ENCODE results near the gene SGCD. TPM values are rescaled to one million over a fixed set of nuclear protein-coding genes. Genes with fewer than 3 reads are reported as not detected.

The SGCD gene
- total RNA-seq, 4 donors from 2014 or later, result 0.37 to 3.7 (median 2.4) TPM

- intact Hi-C loops (cut with DNase I; ENCODE audit: low total_unique reads), result no loop called here
- WGBS, 2 donors (ENCODE audit: low coverage in 1 of 2), result 87% methylated on average over 4 of the region's 4 CpGs; no CpG with 5 or more reads in 1 of the 2 donors
These were observed 94.8 kb downstream of the SGCD start for GRCh38 chr5:156421798-156422197.

GRCh38 chr5:156423597-156423996 is 96.6 kb downstream of the SGCD start:
- in situ Hi-C loops (cut with MboI; ENCODE audit: low pct_ligation_motif_present in 1 of 4, low pct_unique_long_range_greater_than_20kb in 1 of 4, low sequenced_read_pairs in 3 of 4), result no loop called here
- Histone ChIP-seq H3K27me3 (no peaks in the 10 kb centered on the region), H3K27ac (no peak overlapping the region), H3K4me3 (no peak overlapping the region), H3K4me1 (no peaks in the 10 kb centered on the region), H3K36me3 (no peaks in the 10 kb centered on the region), H3K9me3 (no peaks in the 10 kb centered on the region)
- DNase-seq, result no peak
- intact Hi-C loops (cut with DNase I; ENCODE audit: low total_unique reads), result no loop called here
- WGBS, 2 donors (ENCODE audit: low coverage in 1 of 2), result 58 to 85% methylated on average over 2 to 3 of the region's 3 CpGs
- no peak for TF ChIP-seq EP300 (IDR thresholded peaks at IDR 0.05; ENCODE audit: low read depth)

More at GRCh38 chr5:156421798-156422197, 94.8 kb downstream of the SGCD start:
- Histone ChIP-seq H3K4me3 (no peak overlapping the region), H3K4me1 (no peaks in the 10 kb centered on the region), H3K36me3 (no peaks in the 10 kb centered on the region), H3K27me3 (no peaks in the 10 kb centered on the region), H3K9me3 (no peaks in the 10 kb centered on the region), H3K27ac (no peak overlapping the region)
- TF ChIP-seq POLR2A (IDR thresholded peaks at IDR 0.05), result no peak
- no peak for TF ChIP-seq CTCF (IDR thresholded peaks at IDR 0.05)
- no peak for TF ChIP-seq EP300 (IDR thresholded peaks at IDR 0.05; ENCODE audit: low read depth)
- no peak for TF ChIP-seq POLR2AphosphoS5 (IDR thresholded peaks at IDR 0.05)
- in situ Hi-C loops (cut with MboI; ENCODE audit: low pct_ligation_motif_present in 1 of 4, low pct_unique_long_range_greater_than_20kb in 1 of 4, low sequenced_read_pairs in 3 of 4), result no loop called here
- DNase-seq, result no peak

- H3K9me3 ChIP-seq, result no peaks in the 10 kb centered on the region
- H3K27me3 ChIP-seq, result no peaks in the 10 kb centered on the region
- no peak overlapping the region for H3K27ac ChIP-seq
- WGBS, 2 donors (ENCODE audit: low coverage in 1 of 2), result 74 to 89% methylated on average over 4 of the region's 4 CpGs
- H3K36me3 ChIP-seq, result no peaks in the 10 kb centered on the region
- no peak overlapping the region for H3K4me3 ChIP-seq
- in situ Hi-C loops (cut with MboI; ENCODE audit: low pct_ligation_motif_present in 1 of 4, low pct_unique_long_range_greater_than_20kb in 1 of 4, low sequenced_read_pairs in 3 of 4) (no loop called here), intact Hi-C loops (cut with DNase I; ENCODE audit: low total_unique reads) (no loop called here)
- DNase-seq, result no peak
- no peak for TF ChIP-seq POLR2A (IDR thresholded peaks at IDR 0.05)
- TF ChIP-seq POLR2AphosphoS5 (IDR thresholded peaks at IDR 0.05), result no peak
- TF ChIP-seq CTCF (IDR thresholded peaks at IDR 0.05), result no peak
- no peak for TF ChIP-seq EP300 (IDR thresholded peaks at IDR 0.05; ENCODE audit: low read depth)
- H3K4me1 ChIP-seq, result no peaks in the 10 kb centered on the region
These were observed 100.4 kb downstream of the SGCD start for GRCh38 chr5:156427315-156427714.

- no peaks in the 10 kb centered on the region for H3K4me1 ChIP-seq
- intact Hi-C loops (cut with DNase I; ENCODE audit: low total_unique reads) (no loop called here), in situ Hi-C loops (cut with MboI; ENCODE audit: low pct_ligation_motif_present in 1 of 4, low pct_unique_long_range_greater_than_20kb in 1 of 4, low sequenced_read_pairs in 3 of 4) (no loop called here)
- no peak overlapping the region for H3K4me3 ChIP-seq
- H3K27me3 ChIP-seq, result no peaks in the 10 kb centered on the region
- 88% methylated on average over 9 of the region's 9 CpGs; no CpG with 5 or more reads in 1 of the 2 donors for WGBS, 2 donors (ENCODE audit: low coverage in 1 of 2)
- no peak for DNase-seq
- TF ChIP-seq CTCF (IDR thresholded peaks at IDR 0.05) (no peak), POLR2AphosphoS5 (IDR thresholded peaks at IDR 0.05) (no peak), POLR2A (IDR thresholded peaks at IDR 0.05) (no peak), EP300 (IDR thresholded peaks at IDR 0.05; ENCODE audit: low read depth) (no peak)
- H3K9me3 ChIP-seq, result no peaks in the 10 kb centered on the region
- H3K36me3 ChIP-seq, result no peaks in the 10 kb centered on the region
- no peak overlapping the region for H3K27ac ChIP-seq
These were observed 105.2 kb downstream of the SGCD start for GRCh38 chr5:156431956-156432829.

Measured in transverse colon (tissue), 4 donors.